ENCODE results near the gene SPHK1. TPM values are rescaled to one million over a fixed set of nuclear protein-coding genes. Genes with fewer than 3 reads are reported as not detected.

SPHK1 gene
- total RNA-seq, 1 donor from 2014 or later: 9.0 TPM

DNA sequence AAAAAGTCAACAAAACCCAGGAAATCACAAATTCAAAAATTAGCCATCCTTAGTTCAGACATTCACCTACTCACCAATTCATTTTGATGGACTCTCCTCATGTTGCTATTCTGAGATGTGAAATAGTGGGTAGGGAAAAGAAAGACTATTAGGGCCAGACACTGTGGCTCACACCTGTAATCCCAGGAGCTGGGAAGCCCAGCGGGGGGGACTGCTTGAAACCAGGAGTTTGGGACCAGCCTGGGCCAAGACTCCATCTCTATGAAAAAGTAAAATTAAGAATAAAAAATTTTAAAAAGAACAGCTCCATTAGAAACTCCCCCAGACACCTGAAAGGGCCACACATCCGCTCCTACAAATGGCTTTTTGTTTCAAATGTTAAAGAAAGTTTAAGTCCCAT is 47.1 kb downstream of the SPHK1 start:
- DNase-seq (ENCODE audit: low read depth): no peak

GRCh38 chr17:76432004-76432403 is 47.6 kb downstream of the SPHK1 start:
- peak; percentile 30 for DNase-seq (ENCODE audit: low read depth)

- peak; percentile 30 for DNase-seq (ENCODE audit: low read depth)
Observed at GRCh38 chr17:76432712-76433336, 48.4 kb downstream of the SPHK1 start.

- DNase-seq (ENCODE audit: low read depth): no peak
Observed at GRCh38 chr17:76433693-76434092, 49.3 kb downstream of the SPHK1 start.

DNA sequence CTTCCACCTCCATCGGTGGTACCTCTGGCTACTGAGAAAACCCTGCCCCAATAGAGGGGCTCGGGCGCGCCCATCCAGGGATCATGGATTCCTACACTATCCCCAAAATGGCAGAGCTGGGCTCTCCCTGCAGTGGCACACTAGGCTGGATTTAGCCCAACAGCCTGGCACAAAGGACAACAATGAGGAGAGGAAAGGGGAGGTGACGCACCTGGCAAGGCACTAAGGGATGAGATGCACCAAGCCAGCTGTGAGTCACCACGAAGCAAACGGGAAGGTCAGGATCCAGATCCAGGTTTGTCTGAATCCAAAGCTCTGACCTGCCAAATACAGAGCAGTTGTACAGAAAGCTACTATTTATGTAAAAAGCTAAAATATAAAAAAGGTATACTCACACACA is 50.5 kb downstream of the SPHK1 start:
- DNase-seq (ENCODE audit: low read depth): no peak

DNA sequence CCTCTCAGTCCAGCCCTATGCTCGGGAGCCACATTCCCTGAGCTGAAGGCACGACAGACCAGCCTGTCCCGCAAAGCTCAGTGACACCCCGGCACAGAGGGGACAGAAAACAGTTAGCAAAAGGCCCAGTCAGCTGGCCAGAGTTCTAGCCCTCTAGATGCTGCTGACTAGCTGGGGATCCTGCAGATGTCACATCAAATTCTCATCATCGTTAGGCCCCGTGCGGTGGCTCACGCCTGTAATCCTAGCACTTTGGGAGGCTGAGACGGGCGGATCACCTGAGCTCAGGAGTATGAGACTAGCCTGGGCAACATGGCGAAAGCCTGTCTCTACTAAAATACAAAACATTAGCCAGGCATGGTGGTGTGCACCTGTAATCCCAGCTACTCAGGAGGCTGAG is 51.3 kb downstream of the SPHK1 start:
- no peak for DNase-seq (ENCODE audit: low read depth)

Other genes starting within 250 kb of the SPHK1 start
- gene FOXJ1, start 243.4 kb upstream of the SPHK1 start, total RNA-seq: not detected in 2 replicates
- gene RNF157, start 144.1 kb upstream of the SPHK1 start, total RNA-seq: 6.0 and 7.1 TPM in 2 replicates
- gene UBALD2, start 119.3 kb upstream of the SPHK1 start, total RNA-seq: 5.1 and 5.4 TPM in 2 replicates
- 1.7 and 2.6 TPM in 2 replicates for gene QRICH2, start 76.3 kb upstream of the SPHK1 start, total RNA-seq
- gene PRPSAP1, start 30.7 kb upstream of the SPHK1 start, total RNA-seq: 37.4 and 58.5 TPM in 2 replicates
- 12.7 and 21.1 TPM in 2 replicates for gene UBE2O, start 68.5 kb downstream of the SPHK1 start, total RNA-seq
- gene AANAT, start 83.0 kb downstream of the SPHK1 start, total RNA-seq: not detected in 2 replicates
- 6.5 and 7.5 TPM in 2 replicates for gene RHBDF2, start 116.8 kb downstream of the SPHK1 start, total RNA-seq
- gene CYGB, start 153.1 kb downstream of the SPHK1 start, total RNA-seq: 3.2 and 7.7 TPM in 2 replicates
- not detected in 2 replicates for gene PRCD, start 155.4 kb downstream of the SPHK1 start, total RNA-seq
- gene ST6GALNAC2, start 201.3 kb downstream of the SPHK1 start, total RNA-seq: 0.78 and 0.91 TPM in 2 replicates